K562 (cell line): Measurements from ENCODE around the gene HARS2. TPM values are rescaled to one million over a fixed set of nuclear protein-coding genes. Genes with fewer than 3 reads are reported as not detected.

Experiments used
- BDP1 ChIP-seq: IDR thresholded peaks from 3 replicates; pipeline ENCODE4 v1.6.1; 2011; ENCODE audit not compliant: insufficient read length, insufficient read depth
- CBX1 ChIP-seq: sonication (generic); IDR thresholded peaks from 2 replicates; pipeline ENCODE4 v1.6.1; 2016; ENCODE audit warnings: antibody characterized with exemption, low read depth, mild to moderate bottlenecking
- CHD4 ChIP-seq: fragments of 200-600 bp; sonication (generic); IDR thresholded peaks from 3 replicates; pipeline ENCODE4 v1.6.1; 2012; ENCODE audit warnings: low read depth, mild to moderate bottlenecking, mixed read lengths, low read length, inconsistent platforms; ENCODE audit not compliant: insufficient read depth, insufficient replicate concordance, poor library complexity, severe bottlenecking
- KDM4B ChIP-seq, 2 experiments: fragments of 450-650 bp in 1 of 2; sonication (generic) in 1 of 2; IDR thresholded peaks; 2 replicates each; pipeline ENCODE4 v1.6.1; 2016 to 2017; ENCODE audit warnings: borderline replicate concordance in 2 of 2, antibody characterized with exemption in 1 of 2, low read depth in 1 of 2, mild to moderate bottlenecking in 1 of 2
- POLR2AphosphoS2 ChIP-seq: IDR thresholded peaks from 2 replicates; pipeline ENCODE4 v1.6.1; 2012; ENCODE audit warnings: low read length, improper control_type of control experiment
- SRSF9 ChIP-seq: fragments of 200-400 bp; formaldehyde crosslinking; IDR thresholded peaks from 2 replicates; pipeline ENCODE4 v1.6.1; 2017; ENCODE audit warnings: low read depth, low read length, borderline replicate concordance
- XRCC3 ChIP-seq: fragments of 450-650 bp; IDR thresholded peaks from 2 replicates; pipeline ENCODE4 v1.6.1; 2017; ENCODE audit warnings: mild to moderate bottlenecking, moderate library complexity
- ZNF436 ChIP-seq: fragments of 250-450, 450-650 bp; sonication (Bioruptor Pico); formaldehyde crosslinking; IDR thresholded peaks from 2 replicates; pipeline ENCODE4 v1.7.0; 2020; ENCODE audit warnings: mild to moderate bottlenecking
- ZNF507 ChIP-seq: conservative IDR thresholded peaks from 2 replicates; pipeline ENCODE4 v1.6.1; 2017; ENCODE audit warnings: missing genetic modification characterization, missing compliant biosample characterization
- ZNF79 ChIP-seq: fragments of 250-450 bp; sonication (Bioruptor Pico); IDR thresholded peaks from 2 replicates; pipeline ENCODE4 v1.4.0; 2020; ENCODE audit warnings: low read depth, mild to moderate bottlenecking, moderate library complexity
- ZSCAN29 ChIP-seq: fragments of 450-650 bp; IDR thresholded peaks from 2 replicates; pipeline ENCODE4 v1.6.1; 2017
- polyA plus RNA-seq, 8 experiments: library from polyadenylated mRNA; depleted of rRNA in 4 of 8; stranded (reverse) in 5 of 8; unstranded in 3 of 8; fragments of >200 nt; fragmentation: Nextera tagmentation in 2 of 8; fragmentation: Illumina TruSeq in 1 of 8; extraction: Ambion mirVana in 2 of 8; extraction: Trizol in 1 of 8; gene quantifications; 2 replicates each; pipeline versions ENCODE4 v1.2.1 to v1.2.3, GENCODE V29; 2011 to 2014; ENCODE audit warnings: inconsistent platforms in 1 of 8, missing spikeins in 1 of 8
- total RNA-seq, 7 experiments: library from RNA; depleted of rRNA in 6 of 7; stranded (reverse); fragments of >200 nt in 6 of 7; fragmentation: Illumina TruSeq in 2 of 7; extraction: Trizol in 2 of 7; gene quantifications; 2 replicates each; pipeline versions ENCODE4 v1.2.1 to v1.2.3, GENCODE V29; 2011 to 2021; ENCODE audit warnings: low replicate concordance in 1 of 7
- TF ChIP-seq, protein P1 (sequence below): fragments of 200-800 bp; sonication (Bioruptor generic); IDR thresholded peaks from 2 replicates; pipeline ENCODE4 v1.6.1; 2017; ENCODE audit warnings: missing genetic modification characterization, missing compliant biosample characterization
- TF ChIP-seq, protein P2 (sequence below): sonication (generic); formaldehyde crosslinking; IDR thresholded peaks from 2 replicates; pipeline ENCODE4 v1.5.0; 2020; ENCODE audit warnings: missing genetic modification reagents
- TF ChIP-seq, protein P3 (sequence below), 2 experiments: IDR thresholded peaks; 2 replicates each; pipeline ENCODE4 v1.6.1; 2011; ENCODE audit warnings: borderline replicate concordance in 1 of 2, control low read depth in 1 of 2, low read depth in 1 of 2, low read length in 1 of 2, mild to moderate bottlenecking in 1 of 2, mixed read lengths in 1 of 2, moderate library complexity in 1 of 2; ENCODE audit not compliant: insufficient read depth in 1 of 2, insufficient read length in 1 of 2, poor library complexity in 1 of 2, severe bottlenecking in 1 of 2; ENCODE audit errors: extremely low read depth in 1 of 2
- TF ChIP-seq, protein P4 (sequence below): fragments of 450-650 bp; formaldehyde crosslinking; IDR thresholded peaks from 2 replicates; pipeline ENCODE4 v1.4.0; 2022; ENCODE audit warnings: missing genetic modification characterization
- TF ChIP-seq, protein P5 (sequence below): IDR thresholded peaks from 2 replicates; pipeline ENCODE4 v1.6.1; 2014; ENCODE audit warnings: antibody characterized with exemption
- TF ChIP-seq, protein P6 (sequence below): conservative IDR thresholded peaks from 2 replicates; pipeline ENCODE4 v1.6.1; 2011; ENCODE audit warnings: low read depth, mild to moderate bottlenecking, low read length; ENCODE audit not compliant: control insufficient read depth

The HARS2 gene
- total and polyA plus RNA-seq, 9 of the 15 experiments (the other 6 are each of a cell fraction or from before 2014, with no cell fraction given): 8.5 to 41.6 (median 27.1) TPM

DNA sequence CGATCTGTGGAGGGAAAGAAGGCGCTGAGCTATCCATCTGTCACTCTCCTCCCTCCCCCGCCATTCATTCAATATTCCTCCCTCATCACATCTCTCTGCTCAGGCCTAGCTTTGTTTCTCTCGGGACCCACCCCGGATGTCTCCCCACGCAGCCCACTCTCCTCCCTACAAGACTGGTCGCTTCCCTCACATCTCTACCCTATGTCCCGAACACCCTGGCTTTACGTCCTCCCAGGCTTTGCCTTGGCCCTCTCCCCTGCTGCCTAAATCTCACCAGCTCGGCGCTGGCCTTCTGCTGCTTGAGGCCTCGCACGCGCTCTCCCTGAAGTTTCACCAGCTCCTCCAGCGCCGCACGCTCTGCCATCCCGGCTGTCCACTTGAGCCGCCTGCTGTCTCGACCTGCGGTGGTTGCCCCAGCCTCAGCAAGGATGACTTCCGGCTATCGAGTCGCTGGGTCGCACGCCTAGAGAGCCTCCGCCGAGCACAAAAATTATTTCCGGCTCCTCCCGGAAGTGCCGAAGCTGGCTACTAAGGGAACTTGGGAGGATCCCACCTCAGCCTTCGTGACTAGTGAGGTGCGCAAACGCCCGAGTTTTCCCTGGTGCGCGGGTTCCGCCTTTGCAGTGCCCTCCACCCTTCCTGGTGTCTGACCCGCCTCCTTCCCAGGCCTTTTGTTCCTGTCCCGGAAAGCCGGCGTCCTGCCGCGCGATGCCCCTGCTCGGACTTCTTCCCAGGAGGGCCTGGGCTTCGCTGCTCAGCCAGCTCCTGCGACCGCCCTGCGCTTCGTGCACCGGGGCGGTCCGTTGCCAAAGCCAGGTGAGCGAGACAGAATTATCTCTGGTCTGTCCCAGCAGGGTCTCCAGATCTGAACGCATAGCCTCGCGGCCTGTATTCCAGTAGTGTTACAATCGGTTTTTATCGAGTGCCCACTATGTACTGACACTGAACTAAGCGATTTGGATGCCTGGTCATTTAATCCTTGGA lies at the start of gene HARS2, which contains the start of gene HARS1 (continued):
- TF ChIP-seq, protein P1, sequence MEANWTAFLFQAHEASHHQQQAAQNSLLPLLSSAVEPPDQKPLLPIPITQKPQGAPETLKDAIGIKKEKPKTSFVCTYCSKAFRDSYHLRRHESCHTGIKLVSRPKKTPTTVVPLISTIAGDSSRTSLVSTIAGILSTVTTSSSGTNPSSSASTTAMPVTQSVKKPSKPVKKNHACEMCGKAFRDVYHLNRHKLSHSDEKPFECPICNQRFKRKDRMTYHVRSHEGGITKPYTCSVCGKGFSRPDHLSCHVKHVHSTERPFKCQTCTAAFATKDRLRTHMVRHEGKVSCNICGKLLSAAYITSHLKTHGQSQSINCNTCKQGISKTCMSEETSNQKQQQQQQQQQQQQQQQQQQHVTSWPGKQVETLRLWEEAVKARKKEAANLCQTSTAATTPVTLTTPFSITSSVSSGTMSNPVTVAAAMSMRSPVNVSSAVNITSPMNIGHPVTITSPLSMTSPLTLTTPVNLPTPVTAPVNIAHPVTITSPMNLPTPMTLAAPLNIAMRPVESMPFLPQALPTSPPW (CRISPR knock-in tag): no peak; the same call in 1 of the 2 replicates
- TF ChIP-seq ZNF507 (tag) (no peak), XRCC3 (no peak), POLR2AphosphoS2 (no peak), CHD4 (no peak), ZNF436 (CRISPR knock-in tag) (no peak), ZSCAN29 (no peak), KDM4B (IDR thresholded peaks at IDR 0.05; ENCODE audit: borderline replicate concordance in 2 of 2, low read depth in 1 of 2) (peak in 1 of 2 experiments; percentile 74; a peak in 2 of 4 replicates), ZNF79 (CRISPR knock-in tag) (no peak), BDP1 (no peak), SRSF9 (no peak), CBX1 (no peak)
- TF ChIP-seq, protein P2, sequence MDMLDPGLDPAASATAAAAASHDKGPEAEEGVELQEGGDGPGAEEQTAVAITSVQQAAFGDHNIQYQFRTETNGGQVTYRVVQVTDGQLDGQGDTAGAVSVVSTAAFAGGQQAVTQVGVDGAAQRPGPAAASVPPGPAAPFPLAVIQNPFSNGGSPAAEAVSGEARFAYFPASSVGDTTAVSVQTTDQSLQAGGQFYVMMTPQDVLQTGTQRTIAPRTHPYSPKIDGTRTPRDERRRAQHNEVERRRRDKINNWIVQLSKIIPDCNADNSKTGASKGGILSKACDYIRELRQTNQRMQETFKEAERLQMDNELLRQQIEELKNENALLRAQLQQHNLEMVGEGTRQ (CRISPR knock-in tag): no peak
- TF ChIP-seq, protein P3, sequence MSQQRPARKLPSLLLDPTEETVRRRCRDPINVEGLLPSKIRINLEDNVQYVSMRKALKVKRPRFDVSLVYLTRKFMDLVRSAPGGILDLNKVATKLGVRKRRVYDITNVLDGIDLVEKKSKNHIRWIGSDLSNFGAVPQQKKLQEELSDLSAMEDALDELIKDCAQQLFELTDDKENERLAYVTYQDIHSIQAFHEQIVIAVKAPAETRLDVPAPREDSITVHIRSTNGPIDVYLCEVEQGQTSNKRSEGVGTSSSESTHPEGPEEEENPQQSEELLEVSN (IDR thresholded peaks at IDR 0.05; ENCODE audit: borderline replicate concordance in 1 of 2, extremely low read depth in 1 of 2, insufficient read depth in 1 of 2, insufficient read length in 1 of 2, low read depth in 1 of 2, low read length in 1 of 2, poor library complexity in 1 of 2, severe bottlenecking in 1 of 2): peak; percentile 66 to 79
- TF ChIP-seq, protein P4, sequence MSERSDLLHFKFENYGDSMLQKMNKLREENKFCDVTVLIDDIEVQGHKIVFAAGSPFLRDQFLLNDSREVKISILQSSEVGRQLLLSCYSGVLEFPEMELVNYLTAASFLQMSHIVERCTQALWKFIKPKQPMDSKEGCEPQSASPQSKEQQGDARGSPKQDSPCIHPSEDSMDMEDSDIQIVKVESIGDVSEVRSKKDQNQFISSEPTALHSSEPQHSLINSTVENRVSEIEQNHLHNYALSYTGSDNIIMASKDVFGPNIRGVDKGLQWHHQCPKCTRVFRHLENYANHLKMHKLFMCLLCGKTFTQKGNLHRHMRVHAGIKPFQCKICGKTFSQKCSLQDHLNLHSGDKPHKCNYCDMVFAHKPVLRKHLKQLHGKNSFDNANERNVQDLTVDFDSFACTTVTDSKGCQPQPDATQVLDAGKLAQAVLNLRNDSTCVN (CRISPR knock-in tag): peak; percentile 68; the same call in 1 of the 2 replicates
- TF ChIP-seq, protein P5, sequence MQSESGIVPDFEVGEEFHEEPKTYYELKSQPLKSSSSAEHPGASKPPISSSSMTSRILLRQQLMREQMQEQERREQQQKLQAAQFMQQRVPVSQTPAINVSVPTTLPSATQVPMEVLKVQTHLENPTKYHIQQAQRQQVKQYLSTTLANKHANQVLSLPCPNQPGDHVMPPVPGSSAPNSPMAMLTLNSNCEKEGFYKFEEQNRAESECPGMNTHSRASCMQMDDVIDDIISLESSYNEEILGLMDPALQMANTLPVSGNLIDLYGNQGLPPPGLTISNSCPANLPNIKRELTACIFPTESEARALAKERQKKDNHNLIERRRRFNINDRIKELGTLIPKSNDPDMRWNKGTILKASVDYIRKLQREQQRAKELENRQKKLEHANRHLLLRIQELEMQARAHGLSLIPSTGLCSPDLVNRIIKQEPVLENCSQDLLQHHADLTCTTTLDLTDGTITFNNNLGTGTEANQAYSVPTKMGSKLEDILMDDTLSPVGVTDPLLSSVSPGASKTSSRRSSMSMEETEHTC: no peak
- TF ChIP-seq, protein P6, sequence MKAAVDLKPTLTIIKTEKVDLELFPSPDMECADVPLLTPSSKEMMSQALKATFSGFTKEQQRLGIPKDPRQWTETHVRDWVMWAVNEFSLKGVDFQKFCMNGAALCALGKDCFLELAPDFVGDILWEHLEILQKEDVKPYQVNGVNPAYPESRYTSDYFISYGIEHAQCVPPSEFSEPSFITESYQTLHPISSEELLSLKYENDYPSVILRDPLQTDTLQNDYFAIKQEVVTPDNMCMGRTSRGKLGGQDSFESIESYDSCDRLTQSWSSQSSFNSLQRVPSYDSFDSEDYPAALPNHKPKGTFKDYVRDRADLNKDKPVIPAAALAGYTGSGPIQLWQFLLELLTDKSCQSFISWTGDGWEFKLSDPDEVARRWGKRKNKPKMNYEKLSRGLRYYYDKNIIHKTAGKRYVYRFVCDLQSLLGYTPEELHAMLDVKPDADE: peak; percentile 65; the same call in 1 of the 2 replicates
